ENCODE data around the gene SLCO1B1.
"Not testable (repeated sequence)": the region's sequence is repeated elsewhere in the genome, so short reads cannot be mapped to it uniquely, and the experiment has no call there.

The SLCO1B1 gene

GRCh38 chr12:21130998-21131397, at the start of gene SLCO1B1:
SLCO1B1 (plus strand) TSS chr12:21131194; CDS start chr12:21141575, 10,381 bp downstream.
- Mint-ChIP-seq H3K36me3 (ENCODE audit: low read depth) (no peaks in the 10 kb centered on the region), H3K27me3 (no peaks in the 10 kb centered on the region), H3K4me1 (ENCODE audit: low read depth) (no peaks in the 10 kb centered on the region), H3K9me3 (peaks cover 4% of the 10 kb centered on the region), H3K4me3 (no peak within 1 kb of the TSS), H3K27ac (no peak within 1 kb of the TSS)
- no peak for DNase-seq

GRCh38 chr12:21084753-21085152, 46.2 kb upstream of the SLCO1B1 start:
- H3K27ac Mint-ChIP-seq; DNase-seq; H3K9me3 Mint-ChIP-seq; H3K36me3 Mint-ChIP-seq (ENCODE audit: low read depth); H3K4me1 Mint-ChIP-seq (ENCODE audit: low read depth); H3K27me3 Mint-ChIP-seq; H3K4me3 Mint-ChIP-seq: not testable (repeated sequence)

GRCh38 chr12:21111732-21112131, 19.3 kb upstream of the SLCO1B1 start:
- no peaks in the 10 kb centered on the region for H3K36me3 Mint-ChIP-seq (ENCODE audit: low read depth)
- H3K27ac Mint-ChIP-seq, result no peak overlapping the region
- no peaks in the 10 kb centered on the region for H3K9me3 Mint-ChIP-seq
- no peaks in the 10 kb centered on the region for H3K4me1 Mint-ChIP-seq (ENCODE audit: low read depth)
- H3K4me3 Mint-ChIP-seq, result no peak overlapping the region
- no peak for DNase-seq
- no peaks in the 10 kb centered on the region for H3K27me3 Mint-ChIP-seq

GRCh38 chr12:21113266-21113665, 17.7 kb upstream of the SLCO1B1 start:
- Mint-ChIP-seq H3K4me1 (ENCODE audit: low read depth) (no peaks in the 10 kb centered on the region), H3K4me3 (no peak overlapping the region), H3K9me3 (no peaks in the 10 kb centered on the region), H3K36me3 (ENCODE audit: low read depth) (no peaks in the 10 kb centered on the region), H3K27ac (no peak overlapping the region), H3K27me3 (no peaks in the 10 kb centered on the region)
- DNase-seq, result no peak

GRCh38 chr12:21117995-21118394, 13.0 kb upstream of the SLCO1B1 start:
- no peaks in the 10 kb centered on the region for H3K36me3 Mint-ChIP-seq (ENCODE audit: low read depth)
- H3K27ac Mint-ChIP-seq, result no peak overlapping the region
- no peak for DNase-seq
- no peaks in the 10 kb centered on the region for H3K4me1 Mint-ChIP-seq (ENCODE audit: low read depth)
- no peaks in the 10 kb centered on the region for H3K27me3 Mint-ChIP-seq
- H3K9me3 Mint-ChIP-seq, result no peaks in the 10 kb centered on the region
- H3K4me3 Mint-ChIP-seq, result no peak overlapping the region

GRCh38 chr12:21118760-21119159, 12.2 kb upstream of the SLCO1B1 start:
- H3K27ac Mint-ChIP-seq, result no peak overlapping the region

GRCh38 chr12:21129351-21129750, 1.6 kb upstream of the SLCO1B1 start:
- H3K9me3 Mint-ChIP-seq, result peaks cover 3% of the 10 kb centered on the region
- no peak overlapping the region for H3K4me3 Mint-ChIP-seq
- no peaks in the 10 kb centered on the region for H3K4me1 Mint-ChIP-seq (ENCODE audit: low read depth)
- no peaks in the 10 kb centered on the region for H3K36me3 Mint-ChIP-seq (ENCODE audit: low read depth)
- no peak overlapping the region for H3K27ac Mint-ChIP-seq
- no peaks in the 10 kb centered on the region for H3K27me3 Mint-ChIP-seq
- no peak for DNase-seq

More at GRCh38 chr12:21118760-21119159, 12.2 kb upstream of the SLCO1B1 start:
- H3K9me3 Mint-ChIP-seq, result no peaks in the 10 kb centered on the region
- no peak for DNase-seq
- H3K4me1 Mint-ChIP-seq (ENCODE audit: low read depth), result no peaks in the 10 kb centered on the region
- H3K36me3 Mint-ChIP-seq (ENCODE audit: low read depth), result no peaks in the 10 kb centered on the region
- H3K27me3 Mint-ChIP-seq, result no peaks in the 10 kb centered on the region
- H3K4me3 Mint-ChIP-seq, result no peak overlapping the region

GRCh38 chr12:21129906-21130305, 1.1 kb upstream of the SLCO1B1 start:
- DNase-seq, result no peak
- Mint-ChIP-seq H3K9me3 (peaks cover 2% of the 10 kb centered on the region), H3K4me1 (ENCODE audit: low read depth) (no peaks in the 10 kb centered on the region), H3K36me3 (ENCODE audit: low read depth) (no peaks in the 10 kb centered on the region), H3K4me3 (no peak overlapping the region), H3K27me3 (no peaks in the 10 kb centered on the region), H3K27ac (no peak overlapping the region)

GRCh38 chr12:21137318-21137999, 6.5 kb downstream of the SLCO1B1 start:
- H3K27ac Mint-ChIP-seq; DNase-seq; H3K36me3 Mint-ChIP-seq (ENCODE audit: low read depth); H3K27me3 Mint-ChIP-seq; H3K4me1 Mint-ChIP-seq (ENCODE audit: low read depth); H3K9me3 Mint-ChIP-seq; H3K4me3 Mint-ChIP-seq: not testable (repeated sequence)

GRCh38 chr12:21138016-21138415, 7.0 kb downstream of the SLCO1B1 start:
- no peaks in the 10 kb centered on the region for H3K36me3 Mint-ChIP-seq (ENCODE audit: low read depth)
- H3K27me3 Mint-ChIP-seq, result no peaks in the 10 kb centered on the region
- no peak overlapping the region for H3K4me3 Mint-ChIP-seq
- peaks cover 4% of the 10 kb centered on the region for H3K9me3 Mint-ChIP-seq
- DNase-seq, result no peak
- H3K4me1 Mint-ChIP-seq (ENCODE audit: low read depth), result no peaks in the 10 kb centered on the region
- no peak overlapping the region for H3K27ac Mint-ChIP-seq

- Mint-ChIP-seq H3K27ac (no peak overlapping the region), H3K9me3 (no peaks in the 10 kb centered on the region), H3K4me3 (no peak overlapping the region), H3K36me3 (ENCODE audit: low read depth) (no peaks in the 10 kb centered on the region), H3K27me3 (no peaks in the 10 kb centered on the region), H3K4me1 (ENCODE audit: low read depth) (no peaks in the 10 kb centered on the region)
- DNase-seq, result no peak
These were observed 13.3 kb downstream of the SLCO1B1 start for GRCh38 chr12:21144309-21144708.

- not testable (repeated sequence) for H3K36me3 Mint-ChIP-seq (ENCODE audit: low read depth); H3K4me3 Mint-ChIP-seq; H3K27ac Mint-ChIP-seq; H3K4me1 Mint-ChIP-seq (ENCODE audit: low read depth); DNase-seq; H3K9me3 Mint-ChIP-seq; H3K27me3 Mint-ChIP-seq
These were observed 18.9 kb downstream of the SLCO1B1 start for GRCh38 chr12:21149861-21150260.

GRCh38 chr12:21151184-21151583, 20.2 kb downstream of the SLCO1B1 start:
- Mint-ChIP-seq H3K4me3 (no peak overlapping the region), H3K4me1 (ENCODE audit: low read depth) (no peaks in the 10 kb centered on the region), H3K27ac (no peak overlapping the region), H3K27me3 (no peaks in the 10 kb centered on the region), H3K9me3 (no peaks in the 10 kb centered on the region), H3K36me3 (ENCODE audit: low read depth) (no peaks in the 10 kb centered on the region)
- no peak for DNase-seq

- Mint-ChIP-seq H3K36me3 (ENCODE audit: low read depth) (no peaks in the 10 kb centered on the region), H3K9me3 (no peaks in the 10 kb centered on the region), H3K27me3 (no peaks in the 10 kb centered on the region), H3K27ac (no peak overlapping the region), H3K4me3 (no peak overlapping the region), H3K4me1 (ENCODE audit: low read depth) (no peaks in the 10 kb centered on the region)
- DNase-seq, result no peak
These were observed 24.7 kb downstream of the SLCO1B1 start for GRCh38 chr12:21155522-21156351.

- H3K4me1 Mint-ChIP-seq (ENCODE audit: low read depth), result no peaks in the 10 kb centered on the region
- H3K9me3 Mint-ChIP-seq, result peaks cover 7% of the 10 kb centered on the region
These were observed 34.1 kb downstream of the SLCO1B1 start for GRCh38 chr12:21165048-21165447.

More at GRCh38 chr12:21165048-21165447, 34.1 kb downstream of the SLCO1B1 start:
- Mint-ChIP-seq H3K27ac (no peak overlapping the region), H3K4me3 (no peak overlapping the region), H3K27me3 (no peaks in the 10 kb centered on the region), H3K36me3 (ENCODE audit: low read depth) (no peaks in the 10 kb centered on the region)
- DNase-seq, result no peak
